ENCODE measurements around the gene ARHGAP28.

ARHGAP28 gene

GRCh38 chr18:6757931-6758330 lies 28.4 kb downstream of the ARHGAP28 start:
- peak; percentile 43 for DNase-seq (ENCODE audit: low read depth)
- H3K4me3 ChIP-seq (ENCODE audit: low read depth, low read length), result no peak overlapping the region

- DNase-seq (ENCODE audit: low read depth), result no peak
- H3K4me3 ChIP-seq (ENCODE audit: low read depth, low read length), result no peak overlapping the region
Observed at GRCh38 chr18:6759579-6759978, 30.1 kb downstream of the ARHGAP28 start.

GRCh38 chr18:6763524-6763923 lies 34.0 kb downstream of the ARHGAP28 start:
- DNase-seq (ENCODE audit: low read depth), result no peak
- H3K4me3 ChIP-seq (ENCODE audit: low read depth, low read length), result no peak overlapping the region

GRCh38 chr18:6764382-6764781 lies 34.9 kb downstream of the ARHGAP28 start:
- DNase-seq (ENCODE audit: low read depth), result no peak
- H3K4me3 ChIP-seq (ENCODE audit: low read depth, low read length), result no peak overlapping the region

- DNase-seq (ENCODE audit: low read depth), result no peak
- no peak overlapping the region for H3K4me3 ChIP-seq (ENCODE audit: low read depth, low read length)
Observed at GRCh38 chr18:6773777-6774176, 44.3 kb downstream of the ARHGAP28 start.

GRCh38 chr18:6775237-6775636 lies 45.7 kb downstream of the ARHGAP28 start:
- no peak for DNase-seq (ENCODE audit: low read depth)
- no peak overlapping the region for H3K4me3 ChIP-seq (ENCODE audit: low read depth, low read length)

- DNase-seq (ENCODE audit: low read depth), result no peak
- no peak overlapping the region for H3K4me3 ChIP-seq (ENCODE audit: low read depth, low read length)
Observed at GRCh38 chr18:6775702-6776101, 46.2 kb downstream of the ARHGAP28 start.

GRCh38 chr18:6776188-6776587 lies 46.7 kb downstream of the ARHGAP28 start:
- H3K4me3 ChIP-seq (ENCODE audit: low read depth, low read length), result no peak overlapping the region
- DNase-seq (ENCODE audit: low read depth), result peak; percentile 65

- no peak overlapping the region for H3K4me3 ChIP-seq (ENCODE audit: low read depth, low read length)
- DNase-seq (ENCODE audit: low read depth), result no peak
Observed at GRCh38 chr18:6777509-6777908, 48.0 kb downstream of the ARHGAP28 start.

- no peak overlapping the region for H3K4me3 ChIP-seq (ENCODE audit: low read depth, low read length)
- DNase-seq (ENCODE audit: low read depth), result no peak
Observed at GRCh38 chr18:6778459-6779247, 49.1 kb downstream of the ARHGAP28 start.

- DNase-seq (ENCODE audit: low read depth), result no peak
- H3K4me3 ChIP-seq (ENCODE audit: low read depth, low read length), result no peak overlapping the region
Observed at GRCh38 chr18:6781142-6781714, 51.7 kb downstream of the ARHGAP28 start.

GRCh38 chr18:6781796-6782195 lies 52.3 kb downstream of the ARHGAP28 start:
- H3K4me3 ChIP-seq (ENCODE audit: low read depth, low read length), result no peak overlapping the region
- peak; percentile 10 for DNase-seq (ENCODE audit: low read depth)

GRCh38 chr18:6782861-6783260 lies 53.3 kb downstream of the ARHGAP28 start:
- DNase-seq (ENCODE audit: low read depth), result no peak
- H3K4me3 ChIP-seq (ENCODE audit: low read depth, low read length), result no peak overlapping the region

GRCh38 chr18:6784046-6784445 lies 54.5 kb downstream of the ARHGAP28 start:
- no peak for DNase-seq (ENCODE audit: low read depth)
- no peak overlapping the region for H3K4me3 ChIP-seq (ENCODE audit: low read depth, low read length)

GRCh38 chr18:6785001-6785400 lies 55.5 kb downstream of the ARHGAP28 start:
- no peak for DNase-seq (ENCODE audit: low read depth)

GRCh38 chr18:6785411-6785810 lies 55.9 kb downstream of the ARHGAP28 start:
- H3K4me3 ChIP-seq (ENCODE audit: low read depth, low read length), result no peak overlapping the region
- no peak for DNase-seq (ENCODE audit: low read depth)

More at GRCh38 chr18:6785001-6785400, 55.5 kb downstream of the ARHGAP28 start:
- no peak overlapping the region for H3K4me3 ChIP-seq (ENCODE audit: low read depth, low read length)

- no peak for DNase-seq (ENCODE audit: low read depth)
- H3K4me3 ChIP-seq (ENCODE audit: low read depth, low read length), result no peak overlapping the region
Observed at GRCh38 chr18:6792391-6792790, 62.9 kb downstream of the ARHGAP28 start.

GRCh38 chr18:6793455-6793854 lies 63.9 kb downstream of the ARHGAP28 start:
- DNase-seq (ENCODE audit: low read depth), result no peak
- no peak overlapping the region for H3K4me3 ChIP-seq (ENCODE audit: low read depth, low read length)

GRCh38 chr18:6793986-6794385 lies 64.5 kb downstream of the ARHGAP28 start:
- DNase-seq (ENCODE audit: low read depth), result no peak

GRCh38 chr18:6795307-6795706 lies 65.8 kb downstream of the ARHGAP28 start:
- DNase-seq (ENCODE audit: low read depth), result peak; percentile 49
- no peak overlapping the region for H3K4me3 ChIP-seq (ENCODE audit: low read depth, low read length)

More at GRCh38 chr18:6793986-6794385, 64.5 kb downstream of the ARHGAP28 start:
- H3K4me3 ChIP-seq (ENCODE audit: low read depth, low read length), result no peak overlapping the region

- DNase-seq (ENCODE audit: low read depth), result no peak
- no peak overlapping the region for H3K4me3 ChIP-seq (ENCODE audit: low read depth, low read length)
Observed at GRCh38 chr18:6796511-6796910, 67.0 kb downstream of the ARHGAP28 start.
